Cortex of kidney (tissue), 1 donor: Measurements from ENCODE around the gene FAM50B.
"Not testable (repeated sequence)": the region's sequence is repeated elsewhere in the genome, so short reads cannot be mapped to it uniquely, and the experiment has no call there.

Experiments used
- DNase-seq: peaks from one replicate; lab custom pipeline; 2025; lab: John Stamatoyannopoulos, UW

The FAM50B gene

GRCh38 chr6:3847521-3847920, 1.7 kb upstream of the FAM50B start:
- no peak for DNase-seq

GRCh38 chr6:3848380-3848779, 793 bp upstream of the FAM50B start:
- DNase-seq = no peak

- no peak for DNase-seq
Measured at GRCh38 chr6:3849681-3850450, 693 bp downstream of the FAM50B start.

GRCh38 chr6:3850451-3851203, 1.5 kb downstream of the FAM50B start:
- no peak for DNase-seq

- DNase-seq = no peak
Measured at GRCh38 chr6:3851839-3852238, 2.7 kb downstream of the FAM50B start.

- DNase-seq = no peak
Measured at GRCh38 chr6:3852391-3852790, 3.2 kb downstream of the FAM50B start.

GRCh38 chr6:3855866-3856265, 6.7 kb downstream of the FAM50B start:
- DNase-seq = no peak

GRCh38 chr6:3856576-3856975, 7.4 kb downstream of the FAM50B start:
- DNase-seq = no peak

- no peak for DNase-seq
Measured at GRCh38 chr6:3857468-3858456, 8.6 kb downstream of the FAM50B start.

- no peak for DNase-seq
Measured at GRCh38 chr6:3859878-3860552, 10.8 kb downstream of the FAM50B start.

- DNase-seq = no peak
Measured at GRCh38 chr6:3861424-3861823, 12.3 kb downstream of the FAM50B start.

GRCh38 chr6:3862038-3862437, 12.9 kb downstream of the FAM50B start:
- DNase-seq = no peak

- DNase-seq = not testable (repeated sequence)
Measured at GRCh38 chr6:3863322-3863721, 14.1 kb downstream of the FAM50B start.

GRCh38 chr6:3865463-3865862, 16.3 kb downstream of the FAM50B start:
- no peak for DNase-seq

- no peak for DNase-seq
Measured at GRCh38 chr6:3867641-3868502, 18.7 kb downstream of the FAM50B start.

GRCh38 chr6:3868544-3868943, 19.4 kb downstream of the FAM50B start:
- no peak for DNase-seq

- no peak for DNase-seq
Measured at GRCh38 chr6:3869284-3869631, 20.1 kb downstream of the FAM50B start.

- no peak for DNase-seq
Measured at GRCh38 chr6:3869632-3870527, 20.7 kb downstream of the FAM50B start.

GRCh38 chr6:3870528-3870925, 21.4 kb downstream of the FAM50B start:
- no peak for DNase-seq

GRCh38 chr6:3871515-3871914, 22.3 kb downstream of the FAM50B start:
- DNase-seq = no peak
